HEK293T (cell line): Measurements from ENCODE around the gene PDCD7.

ENCODE experiments used
- CTCF ChIA-PET: fragments of 350-600 bp; formaldehyde crosslinking; extraction: SDS; loops from one replicate; lab custom pipeline; 2021; ENCODE audit warnings: antibody characterized with exemption, inconsistent platforms; lab: Yijun Ruan, JAX
- POLR2A ChIA-PET: fragments of 350-600 bp; formaldehyde crosslinking; extraction: SDS; loops from one replicate; lab custom pipeline; 2020; ENCODE audit warnings: antibody characterized with exemption, inconsistent platforms; lab: Yijun Ruan, JAX
- DNase-seq: peaks from one replicate; pipeline ENCODE4 v3.0.0; 2012; ENCODE audit warnings: mixed read lengths; ENCODE audit errors: extremely low spot score
- ARNT ChIP-seq: fragments of 450-650 bp; IDR thresholded peaks from 2 replicates; pipeline ENCODE4 v1.6.1; 2017; ENCODE audit warnings: mild to moderate bottlenecking
- BHLHE40 ChIP-seq: fragments of 450-650 bp; IDR thresholded peaks from 2 replicates; pipeline ENCODE4 v1.6.1; 2016; ENCODE audit warnings: mild to moderate bottlenecking, moderate library complexity, borderline replicate concordance
- CTBP1 ChIP-seq: fragments of 450-650 bp; IDR thresholded peaks from 2 replicates; pipeline ENCODE4 v1.6.1; 2016; ENCODE audit warnings: borderline replicate concordance
- ELF4 ChIP-seq: fragments of 450-650 bp; IDR thresholded peaks from 2 replicates; pipeline ENCODE4 v1.6.1; 2017; ENCODE audit warnings: antibody characterized with exemption
- FOXA1 ChIP-seq: fragments of 450-650 bp; IDR thresholded peaks from 2 replicates; pipeline ENCODE4 v1.6.1; 2016; ENCODE audit warnings: mild to moderate bottlenecking
- FOXK2 ChIP-seq: fragments of 450-650 bp; IDR thresholded peaks from 2 replicates; pipeline ENCODE4 v1.6.1; 2016; ENCODE audit warnings: mild to moderate bottlenecking
- HDGF ChIP-seq: fragments of 450-650 bp; IDR thresholded peaks from 2 replicates; pipeline ENCODE4 v1.6.1; 2017; ENCODE audit warnings: antibody characterized with exemption, borderline replicate concordance
- L3MBTL2 ChIP-seq: fragments of 450-650 bp; conservative IDR thresholded peaks from 2 replicates; pipeline ENCODE4 v1.6.1; 2016; ENCODE audit warnings: mild to moderate bottlenecking
- LEF1 ChIP-seq: fragments of 450-650 bp; IDR thresholded peaks from 2 replicates; pipeline ENCODE4 v1.6.1; 2017; ENCODE audit warnings: mild to moderate bottlenecking, borderline replicate concordance
- NFRKB ChIP-seq: fragments of 450-650 bp; IDR thresholded peaks from 2 replicates; pipeline ENCODE4 v1.6.1; 2016; ENCODE audit warnings: mild to moderate bottlenecking, moderate library complexity
- PKNOX1 ChIP-seq: fragments of 450-650 bp; IDR thresholded peaks from 2 replicates; pipeline ENCODE4 v1.6.1; 2016
- SUZ12 ChIP-seq: fragments of 450-650 bp; IDR thresholded peaks from 2 replicates; pipeline ENCODE4 v1.6.1; 2016; ENCODE audit warnings: mild to moderate bottlenecking
- TARDBP ChIP-seq: fragments of 450-650 bp; IDR thresholded peaks from 2 replicates; pipeline ENCODE4 v1.6.1; 2016
- ZNF384 ChIP-seq: fragments of 450-650 bp; IDR thresholded peaks from 2 replicates; pipeline ENCODE4 v1.6.1; 2016

PDCD7 gene

GRCh38 chr15:65067645-65068402 lies 65.8 kb downstream of the PDCD7 start, which contains the start of gene RASL12:
TSS of gene RASL12 (minus strand) at chr15:65067991. CDS start at chr15:65067835, 156 bp downstream.
- DNase-seq: no peak
- CTCF ChIA-PET: no interaction called here
- POLR2A ChIA-PET: no interaction called here
- TF ChIP-seq FOXK2: no peak
- no peak for TF ChIP-seq ELF4
- TF ChIP-seq BHLHE40: no peak
- TF ChIP-seq L3MBTL2: no peak
- no peak for TF ChIP-seq SUZ12
- TF ChIP-seq TARDBP: no peak
- TF ChIP-seq ZNF384: no peak
- no peak for TF ChIP-seq PKNOX1
- TF ChIP-seq HDGF: no peak
- no peak for TF ChIP-seq NFRKB
- no peak for TF ChIP-seq CTBP1
- TF ChIP-seq FOXA1: no peak
- TF ChIP-seq ARNT: no peak
- TF ChIP-seq LEF1: no peak
